Ovary (tissue), 9 donors: Measurements from ENCODE around the gene PRAC1. TPM values are rescaled to one million over a fixed set of nuclear protein-coding genes. Genes with fewer than 3 reads are reported as not detected.

Experiments
- DNase-seq, 5 donors: peaks; one replicate each; pipeline ENCODE4 v3.0.0-alpha.2; 2019 to 2020
- H3K27ac ChIP-seq, 2 donors: fragments of 200-600 bp; one replicate each; pipeline versions ENCODE4 v1.5.1 to v1.8.0; 2019 to 2022
- H3K27me3 ChIP-seq: fragments of 200-600 bp; one replicate; pipeline ENCODE4 v1.8.0; 2022
- H3K36me3 ChIP-seq: fragments of 200-600 bp; sonication (generic); one replicate; pipeline ENCODE4 v1.5.1; 2019
- H3K4me1 ChIP-seq: one replicate; pipeline ENCODE4 v1.8.1; 2013; ENCODE audit warnings: mild to moderate bottlenecking, moderate library complexity; ENCODE audit not compliant: insufficient read depth
- H3K4me3 ChIP-seq: fragments of 200-600 bp; sonication (generic); one replicate; pipeline ENCODE4 v1.5.1; 2017
- H3K9me3 ChIP-seq, 2 donors: fragments of 200-600 bp in 1 of 2; sonication (generic) in 1 of 2; one replicate each; pipeline versions ENCODE4 v1.5.1 to v1.8.1; 2013 to 2019; ENCODE audit warnings: mild to moderate bottlenecking in 1 of 2, moderate library complexity in 1 of 2
- EP300 ChIP-seq: sonication (generic); formaldehyde crosslinking; IDR thresholded peaks from one replicate; pipeline ENCODE4 v1.6.1; 2017; ENCODE audit warnings: antibody characterized with exemption
- POLR2A ChIP-seq: fragments of 450-650 bp; IDR thresholded peaks from one replicate; pipeline ENCODE4 v1.6.1; 2017; ENCODE audit warnings: antibody characterized with exemption, mild to moderate bottlenecking, moderate library complexity
- WGBS, 3 donors: extraction: QIAGEN DNeasy Blood & Tissue Kit in 1 of 3; methylation state at CpG; one replicate each; pipeline versions ENCODE4 v1.1.5 to v1.1.7; 2013 to 2017; 5-methylcytosine and 5-hydroxymethylcytosine counted together
- intact Hi-C, 4 donors: fragments of 100-400 bp; cut with DNase I; formaldehyde crosslinking; loops; one replicate each; pipeline versions ENCODE4 v1.11.0 to v1.15.1; 2022 to 2023
- polyA plus RNA-seq, 2 donors: library from polyadenylated mRNA; stranded (reverse); fragments of 200-250 nt in 1 of 2; fragments of 350-450 nt in 1 of 2; fragmentation: Illumina TruSeq in 1 of 2; extraction: RNeasy Lipid Tissue Mini Kit (QIAGEN cat#74804) in 1 of 2; gene quantifications; one replicate each; pipeline ENCODE4 v1.2.3, GENCODE V29; 2013 to 2014
- total RNA-seq, 7 donors: library from RNA; depleted of rRNA in 2 of 7; stranded (reverse); fragments of >200 nt in 2 of 7; fragmentation: NEBNext Ultra II Directional in 3 of 7; extraction: Animal tissue kit (Norgen Biotek cat#: 25700) in 3 of 7; gene quantifications; one replicate each; pipeline versions ENCODE4 v1.1.0 to v1.2.4, GENCODE V29; 2016 to 2023
- TF ChIP-seq, protein P1 (sequence below), 3 donors: fragments of 450-650 bp in 2 of 3; fragments of 200-600 bp in 1 of 3; IDR thresholded peaks; one replicate each; pipeline versions ENCODE4 v1.5.1 to v1.8.0; 2016 to 2022; ENCODE audit warnings: antibody characterized with exemption in 3 of 3, mild to moderate bottlenecking in 1 of 3
- donor health status: DM: no; HTN: no; CAD: no; lungs with moderate emphysema.
- donor health status: DM: no; HTN: no; CAD: no.
- donor health status: Bipolar disorder and iron deficiency.
- donor health status: DM: yes; HTN: yes; CAD: no.
- donor health status: DM: no; HTN: no; CAD: no.
- donor health status: DM: yes; HTN: yes; CAD: no.

The PRAC1 gene
- total and polyA plus RNA-seq, 9 donors = not detected

DNA sequence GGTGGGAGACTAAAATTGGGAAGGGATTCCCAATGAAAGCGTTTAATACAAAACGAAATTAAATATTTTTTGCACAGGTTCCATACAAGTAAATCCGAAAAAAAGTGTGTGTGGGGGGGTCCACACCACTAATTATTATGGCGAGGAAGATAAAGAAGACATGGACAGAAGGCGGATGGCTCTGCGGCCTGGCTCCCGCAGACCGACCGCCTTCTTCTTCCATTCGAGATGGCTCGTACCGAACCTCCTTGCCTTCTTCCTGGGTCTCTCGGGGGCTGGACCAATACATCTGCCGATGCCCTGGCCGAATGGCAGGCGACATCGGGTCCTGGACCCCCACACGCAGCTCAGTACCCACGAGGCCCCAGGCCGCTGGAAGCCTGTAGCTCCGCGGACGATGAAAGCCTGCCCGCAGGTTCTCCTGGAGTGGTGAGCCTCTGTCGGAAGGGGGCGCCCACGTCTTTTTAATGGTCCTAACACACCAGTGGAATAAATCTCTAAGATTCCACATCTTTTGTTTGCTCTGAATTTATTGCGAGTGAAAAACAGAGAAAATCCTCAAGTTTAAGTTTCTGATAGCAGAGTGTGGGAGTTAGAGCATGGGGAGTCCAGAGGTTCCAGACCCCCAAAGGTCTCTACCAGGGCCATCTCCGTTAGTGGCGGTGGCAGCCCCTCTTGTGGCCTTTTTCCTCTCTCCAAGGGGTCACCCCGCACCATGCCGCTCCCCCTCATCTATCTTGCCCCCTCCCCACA, 2.1 kb upstream of the PRAC1 start:
- intact Hi-C loops = loop anchor here in 3 of 4 donors (5.0 to 10.0 kb wide), 4 partner anchors 70 to 693 kb away; no protein-coding TSS in a partner anchor
- TF ChIP-seq, protein P1, sequence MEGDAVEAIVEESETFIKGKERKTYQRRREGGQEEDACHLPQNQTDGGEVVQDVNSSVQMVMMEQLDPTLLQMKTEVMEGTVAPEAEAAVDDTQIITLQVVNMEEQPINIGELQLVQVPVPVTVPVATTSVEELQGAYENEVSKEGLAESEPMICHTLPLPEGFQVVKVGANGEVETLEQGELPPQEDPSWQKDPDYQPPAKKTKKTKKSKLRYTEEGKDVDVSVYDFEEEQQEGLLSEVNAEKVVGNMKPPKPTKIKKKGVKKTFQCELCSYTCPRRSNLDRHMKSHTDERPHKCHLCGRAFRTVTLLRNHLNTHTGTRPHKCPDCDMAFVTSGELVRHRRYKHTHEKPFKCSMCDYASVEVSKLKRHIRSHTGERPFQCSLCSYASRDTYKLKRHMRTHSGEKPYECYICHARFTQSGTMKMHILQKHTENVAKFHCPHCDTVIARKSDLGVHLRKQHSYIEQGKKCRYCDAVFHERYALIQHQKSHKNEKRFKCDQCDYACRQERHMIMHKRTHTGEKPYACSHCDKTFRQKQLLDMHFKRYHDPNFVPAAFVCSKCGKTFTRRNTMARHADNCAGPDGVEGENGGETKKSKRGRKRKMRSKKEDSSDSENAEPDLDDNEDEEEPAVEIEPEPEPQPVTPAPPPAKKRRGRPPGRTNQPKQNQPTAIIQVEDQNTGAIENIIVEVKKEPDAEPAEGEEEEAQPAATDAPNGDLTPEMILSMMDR (IDR thresholded peaks at IDR 0.05) = peak in 2 of 3 donors; percentile 24 to 33
- TF ChIP-seq POLR2A = no peak
- no peaks in the 10 kb centered on the region for H3K36me3 ChIP-seq
- 7 to 10% (median 9%) methylated on average over 32 of the region's 32 CpGs for WGBS, 3 donors
- no peaks in the 10 kb centered on the region for H3K4me1 ChIP-seq
- H3K27ac ChIP-seq = no peak overlapping the region
- peaks cover 3% of the 10 kb centered on the region for H3K27me3 ChIP-seq
- peak; percentile 66 to 88 (median 74) for DNase-seq
- no peak overlapping the region for H3K4me3 ChIP-seq
- H3K9me3 ChIP-seq = no peaks in the 10 kb centered on the region

DNA sequence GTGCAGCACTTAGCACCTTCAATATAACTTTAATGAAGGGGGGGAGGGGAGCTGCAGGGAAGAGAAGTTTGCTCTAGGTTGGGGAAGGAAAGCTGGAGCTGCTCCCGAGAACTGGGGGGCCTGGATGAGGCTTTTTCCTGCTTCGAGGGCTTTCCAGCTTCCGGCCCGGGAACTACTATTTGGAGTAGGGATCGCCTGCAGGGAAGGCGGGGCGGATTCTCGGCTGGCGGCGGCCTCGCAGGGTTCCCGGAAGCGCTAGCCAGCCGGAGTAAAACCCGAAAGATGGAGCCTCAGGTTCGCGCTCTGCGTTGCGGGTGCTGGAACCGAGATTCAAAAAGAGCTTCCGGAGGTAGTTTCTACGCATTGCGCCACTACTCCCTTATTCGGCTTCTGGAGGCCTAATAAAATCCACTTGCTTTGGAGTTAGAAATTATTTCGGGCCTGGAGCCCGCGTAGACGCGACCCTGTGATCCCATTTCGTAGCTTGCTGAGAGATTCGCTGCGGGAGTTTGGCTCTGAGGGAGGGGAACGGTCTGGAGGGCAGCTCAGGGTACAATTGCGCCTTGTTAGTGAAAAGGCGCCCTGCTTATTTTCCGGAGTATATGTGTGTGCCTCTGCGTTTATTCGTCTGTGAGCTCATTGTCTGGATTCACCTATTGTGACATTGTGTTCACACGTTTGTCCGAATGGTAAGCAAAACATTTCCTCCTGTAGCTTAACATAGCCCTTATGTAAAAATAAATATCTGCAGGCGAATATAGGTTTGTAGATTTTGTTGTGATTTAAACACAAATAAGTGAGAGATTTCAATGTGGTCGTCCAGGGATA, 1.3 kb upstream of the PRAC1 start:
- no peak overlapping the region for H3K4me3 ChIP-seq
- WGBS, 3 donors = 12 to 18% (median 15%) methylated on average over 42 of the region's 42 CpGs

DNA sequence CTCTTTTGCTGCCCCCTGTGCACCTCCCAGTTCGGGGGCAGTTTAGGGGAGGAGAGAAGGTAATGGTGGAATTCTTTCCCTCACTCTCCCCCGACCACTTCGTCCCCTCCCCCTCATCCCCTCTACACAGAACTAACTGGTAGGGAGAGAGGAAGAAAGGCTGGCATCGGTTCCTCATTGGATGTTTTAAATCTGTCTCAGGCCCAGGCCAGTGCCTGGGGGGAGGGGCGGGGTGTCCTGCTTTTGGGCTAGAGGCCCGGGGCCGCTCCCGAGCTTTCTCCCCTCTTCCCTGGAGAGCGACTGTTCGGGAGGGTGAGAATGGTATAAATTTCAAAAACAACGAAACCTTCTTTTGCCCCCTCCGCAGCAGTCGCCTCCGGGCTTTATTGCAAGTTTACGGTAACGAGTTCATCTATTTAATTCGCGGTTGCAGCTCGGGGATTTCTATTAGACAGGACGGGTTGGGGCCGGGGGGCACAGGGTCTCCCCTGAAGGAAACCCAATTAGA, 651 bp upstream of the PRAC1 start, which contains the start of gene PRAC2:
Gene PRAC2 (plus strand): TSS at position 271 of the 508 bp plus-strand sequence. CDS start 1,226 bp downstream, outside the sequence.
- Histone ChIP-seq H3K36me3 (no peaks in the 10 kb centered on the region), H3K27me3 (no peaks in the 10 kb centered on the region), H3K4me1 (no peaks in the 10 kb centered on the region), H3K27ac (no peak within 1 kb of the TSS), H3K9me3 (peaks cover 0 to 4% of the 10 kb centered on the region in 2 donors), H3K4me3 (no peak within 1 kb of the TSS)
- intact Hi-C loops = loop anchor here in 2 of 4 donors (5.0 to 10.0 kb wide), 3 partner anchors 72 to 694 kb away; no protein-coding TSS in a partner anchor
- WGBS, 3 donors = 3 to 6% (median 4%) methylated on average over 21 of the region's 21 CpGs
- TF ChIP-seq, protein P1 (IDR thresholded peaks at IDR 0.05) = no peak
- TF ChIP-seq POLR2A = no peak
- no peak for TF ChIP-seq EP300
- no peak for DNase-seq

More for the DNA sequence above, 1.3 kb upstream of the PRAC1 start:
- H3K27ac ChIP-seq = no peak overlapping the region
- H3K4me1 ChIP-seq = no peaks in the 10 kb centered on the region
- peaks cover 0 to under 1% of the 10 kb centered on the region in 2 donors for H3K9me3 ChIP-seq
- peaks cover 3% of the 10 kb centered on the region for H3K27me3 ChIP-seq
- H3K36me3 ChIP-seq = no peaks in the 10 kb centered on the region
- no peak for TF ChIP-seq EP300
- TF ChIP-seq, protein P1 (IDR thresholded peaks at IDR 0.05) = no peak
- no peak for TF ChIP-seq POLR2A
- DNase-seq = no peak
- intact Hi-C loops = loop anchor here in 2 of 4 donors (5.0 to 10.0 kb wide), 3 partner anchors 71 to 694 kb away; no protein-coding TSS in a partner anchor

DNA sequence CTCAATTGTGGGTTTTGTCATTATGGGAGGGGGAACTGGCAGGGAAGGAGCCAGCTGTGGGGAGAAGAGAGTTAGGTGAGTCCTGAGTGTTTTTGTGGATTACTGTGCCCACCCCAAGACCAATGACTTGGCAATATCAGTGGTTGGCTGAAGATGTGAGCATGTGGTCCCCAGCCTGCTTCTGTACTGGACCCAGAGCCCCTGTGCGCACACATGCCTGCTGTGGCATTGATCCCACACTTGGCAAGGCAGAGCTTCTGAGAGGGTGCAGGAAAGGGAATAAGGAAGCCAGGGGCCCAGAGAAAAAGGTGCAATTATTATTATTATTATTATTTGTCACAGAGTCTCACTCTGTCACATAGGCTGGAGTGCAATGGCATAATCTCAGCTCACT, 1.3 kb downstream of the PRAC1 start:
- Histone ChIP-seq H3K27ac (no peak overlapping the region), H3K4me3 (no peak overlapping the region), H3K36me3 (no peaks in the 10 kb centered on the region), H3K27me3 (no peaks in the 10 kb centered on the region), H3K4me1 (no peaks in the 10 kb centered on the region), H3K9me3 (peaks cover 0 to 4% of the 10 kb centered on the region in 2 donors)
- no peak for DNase-seq
- intact Hi-C loops = loop anchor here in 2 of 4 donors (5.0 to 10.0 kb wide), 3 partner anchors 74 to 696 kb away; no protein-coding TSS in a partner anchor
- 58 to 77% (median 67%) methylated on average over 1 of the region's 1 CpG for WGBS, 3 donors
- TF ChIP-seq, protein P1 (IDR thresholded peaks at IDR 0.05) = no peak
- TF ChIP-seq POLR2A (no peak), EP300 (no peak)
